ENCODE measurements around the gene ASL.
A peak's percentile ranks its signal among the peaks of the same experiment; 100 is the strongest.
"Not testable (repeated sequence)": the region's sequence is repeated elsewhere in the genome, so short reads cannot be mapped to it uniquely, and the experiment has no call there.

The ASL gene

GRCh38 chr7:66076462-66077329, 1.1 kb downstream of the ASL start:
- DNase-seq (ENCODE audit: low spot score) = peak; percentile 20

- no peak for DNase-seq (ENCODE audit: low spot score)
Observed at GRCh38 chr7:66078067-66078466, 2.4 kb downstream of the ASL start.

- DNase-seq (ENCODE audit: low spot score) = no peak
Observed at GRCh38 chr7:66082083-66082482, 6.5 kb downstream of the ASL start.

- no peak for DNase-seq (ENCODE audit: low spot score)
Observed at GRCh38 chr7:66082886-66083415, 7.3 kb downstream of the ASL start.

GRCh38 chr7:66083677-66084076, 8.1 kb downstream of the ASL start:
- DNase-seq (ENCODE audit: low spot score) = no peak

- DNase-seq (ENCODE audit: low spot score) = no peak
Observed at GRCh38 chr7:66088861-66089838, 13.5 kb downstream of the ASL start.

- no peak for DNase-seq (ENCODE audit: low spot score)
Observed at GRCh38 chr7:66092654-66093053, 17.0 kb downstream of the ASL start.

- DNase-seq (ENCODE audit: low spot score) = no peak
Observed at GRCh38 chr7:66095010-66095409, 19.4 kb downstream of the ASL start.

GRCh38 chr7:66099232-66099550, 23.6 kb downstream of the ASL start:
- DNase-seq (ENCODE audit: low spot score) = no peak

- DNase-seq (ENCODE audit: low spot score) = no peak
Observed at GRCh38 chr7:66099551-66100407, 24.2 kb downstream of the ASL start.

- DNase-seq (ENCODE audit: low spot score) = no peak
Observed at GRCh38 chr7:66100408-66101050, 24.9 kb downstream of the ASL start.

GRCh38 chr7:66102168-66102567, 26.5 kb downstream of the ASL start:
- DNase-seq (ENCODE audit: low spot score) = not testable (repeated sequence)

- not testable (repeated sequence) for DNase-seq (ENCODE audit: low spot score)
Observed at GRCh38 chr7:66103994-66104393, 28.4 kb downstream of the ASL start.

GRCh38 chr7:66105263-66105748, 29.7 kb downstream of the ASL start:
- DNase-seq (ENCODE audit: low spot score) = no peak

GRCh38 chr7:66108410-66108809, 32.8 kb downstream of the ASL start:
- DNase-seq (ENCODE audit: low spot score) = not testable (repeated sequence)

- DNase-seq (ENCODE audit: low spot score) = no peak
Observed at GRCh38 chr7:66110856-66111255, 35.2 kb downstream of the ASL start.

GRCh38 chr7:66114743-66115649, 39.4 kb downstream of the ASL start, which contains the start of gene CRCP:
Gene CRCP, plus strand, starts transcription at chr7:66114847. Its CDS starts 116 bp downstream, at chr7:66114963.
- DNase-seq (ENCODE audit: low spot score) = peak; percentile 93

GRCh38 chr7:66116680-66117420, 41.2 kb downstream of the ASL start:
- not testable (repeated sequence) for DNase-seq (ENCODE audit: low spot score)

GRCh38 chr7:66118603-66119002, 43.0 kb downstream of the ASL start:
- no peak for DNase-seq (ENCODE audit: low spot score)

Measured in germinal center (tissue), 1 donor.